Prostate gland (tissue), 2 donors: ENCODE measurements around the gene EIF5A2.

Experiments used
- POLR2A ChIP-seq: fragments of 450-650 bp; IDR thresholded peaks from one replicate; pipeline ENCODE4 v1.6.1; 2016; ENCODE audit warnings: antibody characterized with exemption, mild to moderate bottlenecking
- TF ChIP-seq, protein P1 (sequence below), 4 experiments: fragments of 200-600 bp in 2 of 4; fragments of 450-650 bp in 2 of 4; sonication (generic) in 2 of 4; IDR thresholded peaks; 1 replicate in 3 of 4; 2 replicates in 1 of 4; pipeline ENCODE4 v1.5.1; 2016 to 2019; ENCODE audit warnings: antibody characterized with exemption in 4 of 4, mild to moderate bottlenecking in 2 of 4, moderate library complexity in 2 of 4

DNA sequence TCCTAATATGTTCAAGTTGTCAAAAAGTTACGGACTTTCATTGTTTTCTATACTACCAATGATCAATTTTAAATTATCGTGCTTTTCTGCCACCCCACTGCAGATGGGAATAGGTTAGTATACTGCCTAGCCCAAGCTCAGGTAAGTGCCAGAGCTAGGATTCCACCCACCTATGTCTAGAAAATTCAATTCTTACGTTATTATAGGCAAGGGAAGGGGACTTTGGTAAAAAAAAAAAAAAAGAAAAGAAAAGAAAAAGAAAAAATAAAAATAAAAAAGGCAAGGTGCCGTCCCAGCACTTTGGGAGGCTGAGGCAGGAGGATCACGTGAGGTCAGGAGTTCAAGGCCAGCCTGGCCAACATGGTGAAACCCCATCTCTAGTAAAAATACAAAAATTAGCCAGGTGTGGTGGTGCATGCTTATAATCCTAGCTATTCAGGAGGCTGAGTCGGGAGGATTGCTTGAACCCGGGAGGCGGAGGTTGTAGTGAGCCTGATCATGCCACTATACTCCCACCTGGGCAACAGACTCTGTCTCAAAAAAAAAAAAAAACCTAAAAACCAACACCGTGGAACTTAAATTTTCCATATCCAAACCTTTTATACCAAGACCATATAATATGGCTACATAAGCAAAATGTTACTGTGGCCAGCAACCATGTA lies 39.7 kb downstream of the EIF5A2 start:
- TF ChIP-seq, protein P1, sequence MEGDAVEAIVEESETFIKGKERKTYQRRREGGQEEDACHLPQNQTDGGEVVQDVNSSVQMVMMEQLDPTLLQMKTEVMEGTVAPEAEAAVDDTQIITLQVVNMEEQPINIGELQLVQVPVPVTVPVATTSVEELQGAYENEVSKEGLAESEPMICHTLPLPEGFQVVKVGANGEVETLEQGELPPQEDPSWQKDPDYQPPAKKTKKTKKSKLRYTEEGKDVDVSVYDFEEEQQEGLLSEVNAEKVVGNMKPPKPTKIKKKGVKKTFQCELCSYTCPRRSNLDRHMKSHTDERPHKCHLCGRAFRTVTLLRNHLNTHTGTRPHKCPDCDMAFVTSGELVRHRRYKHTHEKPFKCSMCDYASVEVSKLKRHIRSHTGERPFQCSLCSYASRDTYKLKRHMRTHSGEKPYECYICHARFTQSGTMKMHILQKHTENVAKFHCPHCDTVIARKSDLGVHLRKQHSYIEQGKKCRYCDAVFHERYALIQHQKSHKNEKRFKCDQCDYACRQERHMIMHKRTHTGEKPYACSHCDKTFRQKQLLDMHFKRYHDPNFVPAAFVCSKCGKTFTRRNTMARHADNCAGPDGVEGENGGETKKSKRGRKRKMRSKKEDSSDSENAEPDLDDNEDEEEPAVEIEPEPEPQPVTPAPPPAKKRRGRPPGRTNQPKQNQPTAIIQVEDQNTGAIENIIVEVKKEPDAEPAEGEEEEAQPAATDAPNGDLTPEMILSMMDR (IDR thresholded peaks at IDR 0.05): no peak
- no peak for TF ChIP-seq POLR2A
